ENCODE data around the gene QRICH2. TPM values are rescaled to one million over a fixed set of nuclear protein-coding genes. Genes with fewer than 3 reads are reported as not detected.

Gene QRICH2
- total RNA-seq, 1 donor from 2014 or later, result 3.8 TPM

GRCh38 chr17:76345377-76345974, 37.4 kb upstream of the QRICH2 start:
- peak overlapping the region; percentile 16 for H3K27ac Mint-ChIP-seq (ENCODE audit: unreplicated experiment)
- no peak for TF ChIP-seq CTCF (IDR thresholded peaks at IDR 0.05; ENCODE audit: insufficient read depth, low read depth, low read length)
- H3K79me2 ChIP-seq (ENCODE audit: insufficient read depth, low read length), result peaks cover 22% of the 10 kb centered on the region
- H3K27me3 ChIP-seq (ENCODE audit: insufficient read depth, low read length), result no peaks in the 10 kb centered on the region
- H3K36me3 Mint-ChIP-seq (ENCODE audit: low read depth, unreplicated experiment), result peaks cover 12% of the 10 kb centered on the region
- H3K27me3 Mint-ChIP-seq (ENCODE audit: low read depth, unreplicated experiment), result no peaks in the 10 kb centered on the region
- FAIRE-seq, result no peak
- peaks cover 34% of the 10 kb centered on the region for H3K36me3 ChIP-seq (ENCODE audit: insufficient read depth, low read length)
- H3K27ac ChIP-seq (ENCODE audit: low read depth, low read length), result no peak overlapping the region
- no peak for DNase-seq (ENCODE audit: low read depth)
- H3K4me3 Mint-ChIP-seq (ENCODE audit: unreplicated experiment), result no peak overlapping the region
- peaks cover 9% of the 10 kb centered on the region for H4K20me1 ChIP-seq (ENCODE audit: insufficient read depth, low read length)
- H2AFZ ChIP-seq (ENCODE audit: low read depth, low read length), result no peak overlapping the region
- H3K9ac ChIP-seq (ENCODE audit: low read length), result no peak overlapping the region
- no peaks in the 10 kb centered on the region for H3K4me1 ChIP-seq (ENCODE audit: insufficient read depth, low read length)
- H3K9me3 Mint-ChIP-seq (ENCODE audit: unreplicated experiment), result no peaks in the 10 kb centered on the region
- no peak overlapping the region for H3K4me2 ChIP-seq (ENCODE audit: low read length)
- H3K9me3 ChIP-seq (ENCODE audit: insufficient read depth, low read depth, low read length), result no peaks in the 10 kb centered on the region
- peaks cover 5% of the 10 kb centered on the region for H3K4me1 Mint-ChIP-seq (ENCODE audit: low read depth, unreplicated experiment)
- H3K4me3 ChIP-seq (ENCODE audit: insufficient read depth, low read depth, low read length), result no peak overlapping the region

- Mint-ChIP-seq H3K4me1 (ENCODE audit: low read depth, unreplicated experiment) (peaks cover 5% of the 10 kb centered on the region), H3K36me3 (ENCODE audit: low read depth, unreplicated experiment) (peaks cover 15% of the 10 kb centered on the region), H3K9me3 (ENCODE audit: unreplicated experiment) (no peaks in the 10 kb centered on the region), H3K4me3 (ENCODE audit: unreplicated experiment) (no peak overlapping the region), H3K27me3 (ENCODE audit: low read depth, unreplicated experiment) (no peaks in the 10 kb centered on the region), H3K27ac (ENCODE audit: unreplicated experiment) (no peak overlapping the region)
- H3K36me3 ChIP-seq (ENCODE audit: insufficient read depth, low read length), result peaks cover 36% of the 10 kb centered on the region
- no peak overlapping the region for H3K4me2 ChIP-seq (ENCODE audit: low read length)
- FAIRE-seq (no peak), DNase-seq (ENCODE audit: low read depth) (no peak)
- H3K27ac ChIP-seq (ENCODE audit: low read depth, low read length), result no peak overlapping the region
- H3K9ac ChIP-seq (ENCODE audit: low read length), result no peak overlapping the region
- TF ChIP-seq CTCF (IDR thresholded peaks at IDR 0.05; ENCODE audit: insufficient read depth, low read depth, low read length), result no peak
- TF ChIP-seq EZH2 (IDR thresholded peaks at IDR 0.05; ENCODE audit: insufficient read depth, low read length), result no peak
- H3K79me2 ChIP-seq (ENCODE audit: insufficient read depth, low read length), result peaks cover 19% of the 10 kb centered on the region
- H3K4me3 ChIP-seq (ENCODE audit: insufficient read depth, low read depth, low read length), result no peak overlapping the region
- no peaks in the 10 kb centered on the region for H3K4me1 ChIP-seq (ENCODE audit: insufficient read depth, low read length)
- H3K9me3 ChIP-seq (ENCODE audit: insufficient read depth, low read depth, low read length), result no peaks in the 10 kb centered on the region
- no peaks in the 10 kb centered on the region for H3K27me3 ChIP-seq (ENCODE audit: insufficient read depth, low read length)
- H4K20me1 ChIP-seq (ENCODE audit: insufficient read depth, low read length), result peaks cover 16% of the 10 kb centered on the region
- H2AFZ ChIP-seq (ENCODE audit: low read depth, low read length), result no peak overlapping the region
Observed at GRCh38 chr17:76343106-76343505, 35.0 kb upstream of the QRICH2 start.

- no peaks in the 10 kb centered on the region for H3K27me3 ChIP-seq (ENCODE audit: insufficient read depth, low read length)
- no peak for TF ChIP-seq CTCF (IDR thresholded peaks at IDR 0.05; ENCODE audit: insufficient read depth, low read depth, low read length)
- no peak for TF ChIP-seq EZH2 (IDR thresholded peaks at IDR 0.05; ENCODE audit: insufficient read depth, low read length)
- H3K9me3 ChIP-seq (ENCODE audit: insufficient read depth, low read depth, low read length), result no peaks in the 10 kb centered on the region
- no peaks in the 10 kb centered on the region for H3K9me3 Mint-ChIP-seq (ENCODE audit: unreplicated experiment)
- H3K36me3 ChIP-seq (ENCODE audit: insufficient read depth, low read length), result peaks cover 30% of the 10 kb centered on the region
- H3K27ac Mint-ChIP-seq (ENCODE audit: unreplicated experiment), result no peak overlapping the region
- H3K4me2 ChIP-seq (ENCODE audit: low read length), result no peak overlapping the region
- H2AFZ ChIP-seq (ENCODE audit: low read depth, low read length), result no peak overlapping the region
- FAIRE-seq, result no peak
- peaks cover 11% of the 10 kb centered on the region for H3K36me3 Mint-ChIP-seq (ENCODE audit: low read depth, unreplicated experiment)
- H3K79me2 ChIP-seq (ENCODE audit: insufficient read depth, low read length), result peaks cover 25% of the 10 kb centered on the region
- H3K4me3 ChIP-seq (ENCODE audit: insufficient read depth, low read depth, low read length), result no peak overlapping the region
- H4K20me1 ChIP-seq (ENCODE audit: insufficient read depth, low read length), result peaks cover 27% of the 10 kb centered on the region
- no peak for DNase-seq (ENCODE audit: low read depth)
- peaks cover 13% of the 10 kb centered on the region for H3K4me1 Mint-ChIP-seq (ENCODE audit: low read depth, unreplicated experiment)
- H3K27me3 Mint-ChIP-seq (ENCODE audit: low read depth, unreplicated experiment), result no peaks in the 10 kb centered on the region
- no peak overlapping the region for H3K4me3 Mint-ChIP-seq (ENCODE audit: unreplicated experiment)
- no peak overlapping the region for H3K9ac ChIP-seq (ENCODE audit: low read length)
- H3K4me1 ChIP-seq (ENCODE audit: insufficient read depth, low read length), result no peaks in the 10 kb centered on the region
- H3K27ac ChIP-seq (ENCODE audit: low read depth, low read length), result no peak overlapping the region
Observed at GRCh38 chr17:76341301-76341700, 33.2 kb upstream of the QRICH2 start.

All from astrocyte (in vitro differentiated cells and primary cell).